ENCODE results near the gene RFXANK. TPM values are rescaled to one million over a fixed set of nuclear protein-coding genes. Genes with fewer than 3 reads are reported as not detected.

Gene RFXANK
- polyA plus RNA-seq, 1 donor from 2014 or later, result 91.4 TPM

- Mint-ChIP-seq H3K4me1 (peaks cover 5 to 8% (median 6%) of the 10 kb centered on the region in 3 donors), H3K27ac (no peak overlapping the region), H3K4me3 (no peak overlapping the region), H3K9me3 (no peaks in the 10 kb centered on the region), H3K27me3 (no peaks in the 10 kb centered on the region), H3K36me3 (peaks cover 8% of the 10 kb centered on the region)
These were observed 10.5 kb upstream of the RFXANK start for GRCh38 chr19:19181488-19181998.

GRCh38 chr19:19185853-19186740, 6.0 kb upstream of the RFXANK start:
- no peaks in the 10 kb centered on the region for H3K27me3 Mint-ChIP-seq
- H3K4me3 Mint-ChIP-seq, result peak overlapping the region in 3 of 4 donors; percentile 33 to 76 (median 64)
- peak overlapping the region in 2 of 3 donors; percentile 5 to 33 for H3K27ac Mint-ChIP-seq
- H3K36me3 Mint-ChIP-seq, result peaks cover 4% of the 10 kb centered on the region
- H3K4me1 Mint-ChIP-seq, result peaks cover 7 to 21% (median 11%) of the 10 kb centered on the region in 3 donors
- peaks cover 0 to 3% (median 0%) of the 10 kb centered on the region in 3 donors for H3K9me3 Mint-ChIP-seq

- Mint-ChIP-seq H3K36me3 (peaks cover 4% of the 10 kb centered on the region), H3K27ac (peak overlapping the region in 1 of 3 donors; percentile 5), H3K27me3 (no peaks in the 10 kb centered on the region), H3K4me1 (peaks cover 9 to 24% (median 15%) of the 10 kb centered on the region in 3 donors), H3K4me3 (peak overlapping the region in 2 of 4 donors; percentile 64 to 76), H3K9me3 (peaks cover 0 to 3% (median 0%) of the 10 kb centered on the region in 3 donors)
These were observed 5.3 kb upstream of the RFXANK start for GRCh38 chr19:19186742-19187141.

GRCh38 chr19:19191768-19192077, 335 bp upstream of the RFXANK start:
- Mint-ChIP-seq H3K27me3 (no peaks in the 10 kb centered on the region), H3K4me1 (peaks cover 12 to 24% (median 19%) of the 10 kb centered on the region in 3 donors), H3K4me3 (peak overlapping the region; percentile 96 to 99 (median 97)), H3K36me3 (no peaks in the 10 kb centered on the region), H3K9me3 (peaks cover 0 to 3% (median 0%) of the 10 kb centered on the region in 3 donors), H3K27ac (peak overlapping the region; percentile 99 to 100 (median 100))

- Mint-ChIP-seq H3K27ac (peak overlapping the region; percentile 99 to 100 (median 100)), H3K4me3 (peak overlapping the region; percentile 96 to 99 (median 97)), H3K36me3 (no peaks in the 10 kb centered on the region), H3K27me3 (no peaks in the 10 kb centered on the region), H3K9me3 (no peaks in the 10 kb centered on the region), H3K4me1 (peaks cover 12 to 22% (median 19%) of the 10 kb centered on the region in 3 donors)
These were observed 909 bp downstream of the RFXANK start for GRCh38 chr19:19192910-19193423.

- Mint-ChIP-seq H3K36me3 (no peaks in the 10 kb centered on the region), H3K4me3 (peak overlapping the region; percentile 96 to 99 (median 97)), H3K27ac (peak overlapping the region in 2 of 3 donors; percentile 55 to 100), H3K27me3 (no peaks in the 10 kb centered on the region), H3K4me1 (peaks cover 12 to 22% (median 19%) of the 10 kb centered on the region in 3 donors), H3K9me3 (no peaks in the 10 kb centered on the region)
These were observed 1.9 kb downstream of the RFXANK start for GRCh38 chr19:19193926-19194325.

GRCh38 chr19:19201697-19202630, 9.9 kb downstream of the RFXANK start:
- H3K27me3 Mint-ChIP-seq, result peaks cover 5% of the 10 kb centered on the region
- H3K4me1 Mint-ChIP-seq, result peaks cover 14 to 15% (median 15%) of the 10 kb centered on the region in 3 donors
- peak overlapping the region; percentile 96 to 97 (median 96) for H3K27ac Mint-ChIP-seq
- no peaks in the 10 kb centered on the region for H3K36me3 Mint-ChIP-seq
- peaks cover 0 to 1% (median 0%) of the 10 kb centered on the region in 3 donors for H3K9me3 Mint-ChIP-seq
- H3K4me3 Mint-ChIP-seq, result peak overlapping the region; percentile 80 to 99 (median 94)

- Mint-ChIP-seq H3K27ac (peak overlapping the region; percentile 96 to 97 (median 96)), H3K4me1 (peaks cover 19 to 22% (median 21%) of the 10 kb centered on the region in 3 donors), H3K36me3 (no peaks in the 10 kb centered on the region), H3K9me3 (peaks cover 0 to 4% (median 2%) of the 10 kb centered on the region in 3 donors), H3K27me3 (peaks cover 8% of the 10 kb centered on the region), H3K4me3 (peak overlapping the region; percentile 91 to 99 (median 96))
These were observed 10.6 kb downstream of the RFXANK start for GRCh38 chr19:19202707-19203011.

- H3K27ac Mint-ChIP-seq, result peak within 1 kb of the TSS; percentile 96 to 97 (median 96)
- H3K36me3 Mint-ChIP-seq, result no peaks in the 10 kb centered on the region
- H3K27me3 Mint-ChIP-seq, result peaks cover 8% of the 10 kb centered on the region
- H3K9me3 Mint-ChIP-seq, result peaks cover 0 to 4% (median 4%) of the 10 kb centered on the region in 3 donors
- peak within 1 kb of the TSS; percentile 91 to 99 (median 96) for H3K4me3 Mint-ChIP-seq
- peaks cover 22 to 24% (median 23%) of the 10 kb centered on the region in 3 donors for H3K4me1 Mint-ChIP-seq
These were observed 11.2 kb downstream of the RFXANK start, which contains the start of gene NR2C2AP for GRCh38 chr19:19203012-19203856. Gene NR2C2AP, minus strand, starts transcription at chr19:19203414. Its CDS starts 354 bp downstream, at chr19:19203060.

- Mint-ChIP-seq H3K4me3 (peak overlapping the region; percentile 67 to 96 (median 81)), H3K4me1 (peaks cover 22 to 24% (median 23%) of the 10 kb centered on the region in 3 donors), H3K36me3 (no peaks in the 10 kb centered on the region), H3K27me3 (peaks cover 8% of the 10 kb centered on the region), H3K27ac (peak overlapping the region in 1 of 3 donors; percentile 96), H3K9me3 (peaks cover 0 to 4% (median 4%) of the 10 kb centered on the region in 3 donors)
These were observed 12.1 kb downstream of the RFXANK start for GRCh38 chr19:19204181-19204580.

- H3K36me3 Mint-ChIP-seq, result no peaks in the 10 kb centered on the region
- H3K4me3 Mint-ChIP-seq, result peak overlapping the region in 2 of 4 donors; percentile 22 to 69
- peaks cover 12% of the 10 kb centered on the region for H3K27me3 Mint-ChIP-seq
- peak overlapping the region in 2 of 3 donors; percentile 21 to 57 for H3K27ac Mint-ChIP-seq
- H3K4me1 Mint-ChIP-seq, result peaks cover 20 to 24% (median 23%) of the 10 kb centered on the region in 3 donors
- H3K9me3 Mint-ChIP-seq, result peaks cover 0 to 4% (median 4%) of the 10 kb centered on the region in 3 donors
These were observed 13.7 kb downstream of the RFXANK start for GRCh38 chr19:19205416-19206410.

GRCh38 chr19:19206938-19207337, 14.9 kb downstream of the RFXANK start:
- H3K36me3 Mint-ChIP-seq, result no peaks in the 10 kb centered on the region
- peaks cover 23 to 24% (median 24%) of the 10 kb centered on the region in 3 donors for H3K4me1 Mint-ChIP-seq
- peak overlapping the region in 1 of 3 donors; percentile 38 for H3K27ac Mint-ChIP-seq
- peak overlapping the region in 3 of 4 donors; percentile 3 to 37 (median 10) for H3K4me3 Mint-ChIP-seq
- peaks cover 0 to 4% (median 4%) of the 10 kb centered on the region in 3 donors for H3K9me3 Mint-ChIP-seq
- peaks cover 18% of the 10 kb centered on the region for H3K27me3 Mint-ChIP-seq
